Upper lobe of left lung (tissue), 4 donors: ENCODE measurements around the gene CSRP1.

Experiments
- EP300 ChIP-seq, 4 donors: sonication (generic); formaldehyde crosslinking; IDR thresholded peaks; one replicate each; pipeline ENCODE4 v1.5.1; 2017; ENCODE audit warnings: antibody characterized with exemption in 4 of 4, control low read depth in 2 of 4
- POLR2A ChIP-seq, 4 donors: fragments of 450-650 bp; IDR thresholded peaks; one replicate each; pipeline ENCODE4 v1.5.1; 2016 to 2017; ENCODE audit warnings: antibody characterized with exemption in 4 of 4, mild to moderate bottlenecking in 2 of 4
- POLR2AphosphoS5 ChIP-seq, 2 donors: sonication (generic); formaldehyde crosslinking; IDR thresholded peaks; one replicate each; pipeline ENCODE4 v1.5.1; 2017; ENCODE audit warnings: antibody characterized with exemption in 2 of 2

DNA sequence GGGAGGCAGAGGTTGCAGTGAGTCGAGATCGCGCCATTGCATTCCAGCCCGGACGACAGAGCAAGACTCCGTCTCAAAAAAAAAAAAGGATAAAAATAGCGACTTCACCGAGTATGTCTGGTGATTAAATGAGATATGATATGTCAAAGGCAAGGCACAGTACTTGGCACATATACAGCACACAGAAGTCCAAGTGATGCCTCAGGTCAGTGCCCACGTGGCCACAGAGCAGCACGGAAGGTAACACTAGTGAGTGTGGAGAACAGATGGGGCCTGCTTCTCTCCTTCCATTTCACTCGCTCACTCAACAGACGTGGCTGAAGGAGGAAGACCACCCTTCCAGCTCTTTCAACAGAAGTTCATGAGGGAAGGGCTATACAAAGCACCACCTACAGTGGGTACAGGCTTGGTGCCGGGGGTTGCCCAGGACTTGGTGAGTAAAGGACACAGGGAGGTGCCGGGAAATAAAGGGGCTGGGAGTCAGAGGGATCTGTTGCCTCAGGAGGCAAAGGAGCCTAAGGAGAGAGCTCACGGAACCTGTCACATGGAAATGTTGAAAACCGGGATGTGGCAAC lies 8.9 kb downstream of the CSRP1 start:
- TF ChIP-seq POLR2A (IDR thresholded peaks at IDR 0.05): no peak
- TF ChIP-seq POLR2AphosphoS5 (IDR thresholded peaks at IDR 0.05): no peak
- no peak for TF ChIP-seq EP300 (IDR thresholded peaks at IDR 0.05)
